Measurements from ENCODE around the gene GNAQ. TPM values are rescaled to one million over a fixed set of nuclear protein-coding genes. Genes with fewer than 3 reads are reported as not detected.

Gene GNAQ
- total RNA-seq, 4 donors from 2014 or later = 13.1 to 19.7 (median 16.4) TPM

DNA sequence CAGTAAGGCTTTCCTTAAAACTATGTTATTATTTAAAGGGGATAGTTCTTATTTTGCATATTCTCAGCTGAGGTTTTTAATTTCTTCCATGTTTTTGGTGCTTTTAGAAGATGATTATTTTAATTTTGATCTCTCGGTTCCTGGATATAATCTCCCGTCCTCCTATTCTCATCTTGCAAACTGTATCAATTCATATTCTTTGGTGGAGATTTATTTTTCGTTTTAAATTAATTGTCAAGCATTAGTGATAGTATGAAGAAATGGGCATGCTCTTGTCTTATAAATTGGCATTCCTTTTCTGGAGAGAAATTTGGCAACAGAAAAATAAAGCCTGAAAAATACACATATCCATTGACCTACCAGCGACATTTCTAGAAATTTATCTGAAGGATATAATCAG, 15.5 kb upstream of the GNAQ start:
- no peak overlapping the region for H3K4me3 ChIP-seq (ENCODE audit: low read depth, poor library complexity, severe bottlenecking)
- 92 to 95% methylated on average over 4 of the region's 4 CpGs for WGBS, 2 donors
- intact Hi-C loops (cut with DNase I; ENCODE audit: low total_unique reads) = no loop called here
- TF ChIP-seq POLR2A (IDR thresholded peaks at IDR 0.05) = no peak
- TF ChIP-seq CTCF (IDR thresholded peaks at IDR 0.05) = no peak
- DNase-seq (ENCODE audit: low spot score in 2 of 2) = no peak

DNA sequence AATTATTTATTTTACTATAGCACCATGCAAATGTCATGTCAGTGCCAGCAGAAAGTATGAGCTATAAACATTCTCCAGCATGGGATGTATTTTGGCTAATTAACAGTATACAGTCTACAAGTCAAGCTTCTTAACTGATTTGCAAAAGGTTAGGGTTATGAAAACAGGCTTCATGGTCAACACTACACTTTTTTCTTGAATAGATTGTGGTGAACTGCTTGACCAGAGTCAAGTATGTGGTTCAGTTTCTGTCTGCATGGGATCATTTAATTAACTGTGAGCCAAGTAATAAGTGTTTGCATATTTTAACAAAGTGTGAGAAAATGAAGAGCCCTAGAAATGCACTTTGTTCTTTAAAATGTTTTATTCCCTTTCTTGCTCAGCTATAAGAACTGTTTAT, 14.5 kb upstream of the GNAQ start:
- no peak for DNase-seq (ENCODE audit: low spot score in 2 of 2)
- intact Hi-C loops (cut with DNase I; ENCODE audit: low total_unique reads) = no loop called here
- no peak overlapping the region for H3K4me3 ChIP-seq (ENCODE audit: low read depth, poor library complexity, severe bottlenecking)
- TF ChIP-seq CTCF (IDR thresholded peaks at IDR 0.05) (no peak), POLR2A (IDR thresholded peaks at IDR 0.05) (no peak)

DNA sequence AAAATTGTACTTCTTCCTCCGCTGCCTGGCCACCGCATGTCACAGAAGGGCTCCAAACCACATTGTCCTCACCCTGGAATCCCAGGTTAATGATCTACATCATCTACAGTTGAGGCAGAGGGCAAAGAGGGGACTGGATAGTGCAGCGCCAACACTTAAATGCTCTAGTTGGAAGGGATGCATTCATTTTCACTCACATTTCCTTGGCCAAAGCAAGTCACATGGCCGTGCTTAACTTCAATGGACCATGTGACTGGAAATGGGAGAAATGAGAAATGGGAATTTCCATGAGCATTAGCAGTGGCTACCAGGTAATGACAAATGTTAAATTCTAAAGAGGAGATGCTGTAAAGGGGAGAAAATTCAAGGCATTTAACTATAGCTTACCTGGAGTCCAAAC, 13.3 kb upstream of the GNAQ start:
- H3K4me3 ChIP-seq (ENCODE audit: low read depth, poor library complexity, severe bottlenecking) = no peak overlapping the region
- intact Hi-C loops (cut with DNase I; ENCODE audit: low total_unique reads) = no loop called here
- 64 to 90% methylated on average over 4 of the region's 4 CpGs for WGBS, 2 donors
- DNase-seq (ENCODE audit: low spot score in 2 of 2) = no peak
- TF ChIP-seq CTCF (IDR thresholded peaks at IDR 0.05) (no peak), POLR2A (IDR thresholded peaks at IDR 0.05) (no peak)

GRCh38 chr9:78044189-78044588, 12.6 kb upstream of the GNAQ start:
- 82 to 93% methylated on average over 4 of the region's 4 CpGs for WGBS, 2 donors
- intact Hi-C loops (cut with DNase I; ENCODE audit: low total_unique reads) = no loop called here
- DNase-seq (ENCODE audit: low spot score in 2 of 2) = no peak
- TF ChIP-seq POLR2A (IDR thresholded peaks at IDR 0.05) (no peak), CTCF (IDR thresholded peaks at IDR 0.05) (no peak)
- H3K4me3 ChIP-seq (ENCODE audit: low read depth, poor library complexity, severe bottlenecking) = no peak overlapping the region

DNA sequence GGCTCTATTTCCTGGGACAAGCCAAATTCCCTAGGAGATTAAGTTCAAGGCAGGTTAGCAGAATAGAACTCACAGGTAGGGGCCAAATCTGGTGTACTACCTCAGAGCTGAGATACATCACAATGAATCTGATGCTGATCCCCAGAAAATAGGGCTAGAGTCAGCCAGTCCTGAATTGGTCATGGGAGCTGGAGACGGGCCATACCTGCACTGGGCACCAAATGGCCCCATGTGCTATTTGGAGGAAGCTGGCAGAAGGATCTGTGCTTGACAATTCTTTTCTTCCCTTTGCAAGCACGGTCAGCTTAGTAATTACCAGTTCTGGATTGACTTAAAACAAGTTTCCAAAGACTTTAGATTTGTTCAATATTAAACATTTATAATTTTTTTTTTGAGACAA, 10.4 kb upstream of the GNAQ start:
- WGBS, 2 donors = 91 to 94% methylated on average over 2 of the region's 2 CpGs
- TF ChIP-seq CTCF (IDR thresholded peaks at IDR 0.05) (no peak), POLR2A (IDR thresholded peaks at IDR 0.05) (no peak)
- H3K4me3 ChIP-seq (ENCODE audit: low read depth, poor library complexity, severe bottlenecking) = no peak overlapping the region
- intact Hi-C loops (cut with DNase I; ENCODE audit: low total_unique reads) = no loop called here
- no peak for DNase-seq (ENCODE audit: low spot score in 2 of 2)

GRCh38 chr9:78040726-78041125, 9.1 kb upstream of the GNAQ start:
- no peak overlapping the region for H3K4me3 ChIP-seq (ENCODE audit: low read depth, poor library complexity, severe bottlenecking)
- TF ChIP-seq POLR2A (IDR thresholded peaks at IDR 0.05) (no peak), CTCF (IDR thresholded peaks at IDR 0.05) (no peak)
- no peak for DNase-seq (ENCODE audit: low spot score in 2 of 2)
- intact Hi-C loops (cut with DNase I; ENCODE audit: low total_unique reads) = no loop called here
- 44 to 57% methylated on average over 1 of the region's 1 CpG for WGBS, 2 donors

Measured in lower leg skin (tissue), 4 donors.